Posterior cingulate gyrus (tissue), 11 donors: Measurements from ENCODE around the gene PRTFDC1.
A peak's percentile ranks its signal among the peaks of the same experiment; 100 is the strongest.

Experiments
- DNase-seq, 10 donors: peaks; one replicate each; pipeline versions ENCODE4 v3.0.0 to v3.0.0-alpha.2; 2020 to 2021; ENCODE audit warnings: mixed read lengths in 3 of 10
- intact Hi-C: fragments of 100-400 bp; cut with DNase I; formaldehyde crosslinking; loops from one replicate; pipeline ENCODE4 v1.15.1; 2023

Gene PRTFDC1

GRCh38 chr10:24816868-24817396 is 135.5 kb downstream of the PRTFDC1 start:
- intact Hi-C loops: loop anchor here (10.0 kb wide), 1 partner anchor 138 kb away; the partner anchor contains the start of gene PRTFDC1

GRCh38 chr10:24814568-24815313 is 137.7 kb downstream of the PRTFDC1 start:
- DNase-seq: no peak
- intact Hi-C loops: loop anchor here (10.0 kb wide), 1 partner anchor 140 kb away; the partner anchor contains the start of gene PRTFDC1

More at GRCh38 chr10:24816868-24817396, 135.5 kb downstream of the PRTFDC1 start:
- no peak for DNase-seq

- DNase-seq: no peak
- intact Hi-C loops: loop anchor here (10.0 kb wide), 1 partner anchor 141 kb away; the partner anchor contains the start of gene PRTFDC1
Measured at GRCh38 chr10:24813856-24814255, 138.6 kb downstream of the PRTFDC1 start.

- peak in 8 of 10 donors; percentile 26 to 93 (median 45) for DNase-seq
- intact Hi-C loops: no loop called here
Measured at GRCh38 chr10:24806262-24806661, 146.1 kb downstream of the PRTFDC1 start.

GRCh38 chr10:24804956-24805355 is 147.4 kb downstream of the PRTFDC1 start:
- intact Hi-C loops: no loop called here

GRCh38 chr10:24804392-24804791 is 148.0 kb downstream of the PRTFDC1 start:
- no peak for DNase-seq
- intact Hi-C loops: no loop called here

More at GRCh38 chr10:24804956-24805355, 147.4 kb downstream of the PRTFDC1 start:
- no peak for DNase-seq

GRCh38 chr10:24802378-24802777 is 150.0 kb downstream of the PRTFDC1 start:
- DNase-seq: no peak
- intact Hi-C loops: no loop called here

- no peak for DNase-seq
- intact Hi-C loops: no loop called here
Measured at GRCh38 chr10:24800861-24801260, 151.5 kb downstream of the PRTFDC1 start.
